M059J (cell line): ENCODE data around the gene MARK4. TPM values are rescaled to one million over a fixed set of nuclear protein-coding genes. Genes with fewer than 3 reads are reported as not detected.
"Not testable (repeated sequence)": the region's sequence is repeated elsewhere in the genome, so short reads cannot be mapped to it uniquely, and the experiment has no call there.

Source experiments
- DNase-seq: peaks from one replicate; pipeline ENCODE4 v3.0.0-alpha.2; 2012; ENCODE audit warnings: low read depth
- total RNA-seq: library from RNA; depleted of rRNA; stranded (reverse); fragments of >200 nt; shearing (Covaris generic); gene quantifications from 2 replicates; pipeline ENCODE4 v1.2.3, GENCODE V29; 2014

The MARK4 gene
- total RNA-seq, 1 experiment from 2014 or later: 11.0 TPM

- DNase-seq: no peak
Observed at GRCh38 chr19:45243144-45243732, 7.8 kb upstream of the MARK4 start.

GRCh38 chr19:45244133-45244794, 6.8 kb upstream of the MARK4 start:
- DNase-seq: no peak

GRCh38 chr19:45245334-45245787, 5.7 kb upstream of the MARK4 start, which contains the start of gene EXOC3L2:
Gene EXOC3L2 (minus strand): TSS chr19:45245407. CDS start chr19:45239045, 6,362 bp downstream.
- DNase-seq: no peak

GRCh38 chr19:45245826-45246225, 5.2 kb upstream of the MARK4 start:
- no peak for DNase-seq

- no peak for DNase-seq
Observed at GRCh38 chr19:45247136-45247535, 3.9 kb upstream of the MARK4 start.

- DNase-seq: no peak
Observed at GRCh38 chr19:45249261-45250033, 1.6 kb upstream of the MARK4 start.

- DNase-seq: no peak
Observed at GRCh38 chr19:45250216-45250831, 747 bp upstream of the MARK4 start.

GRCh38 chr19:45251452-45252354, 632 bp downstream of the MARK4 start:
- DNase-seq: no peak

- peak; percentile 57 for DNase-seq
Observed at GRCh38 chr19:45253396-45254027, 2.4 kb downstream of the MARK4 start.

GRCh38 chr19:45254044-45254531, 3.0 kb downstream of the MARK4 start:
- DNase-seq: no peak

GRCh38 chr19:45255611-45256157, 4.6 kb downstream of the MARK4 start:
- no peak for DNase-seq

- DNase-seq: no peak
Observed at GRCh38 chr19:45256836-45257235, 5.8 kb downstream of the MARK4 start.

GRCh38 chr19:45258862-45259261, 7.8 kb downstream of the MARK4 start:
- no peak for DNase-seq

- no peak for DNase-seq
Observed at GRCh38 chr19:45262570-45262969, 11.5 kb downstream of the MARK4 start.

- DNase-seq: no peak
Observed at GRCh38 chr19:45263013-45263412, 11.9 kb downstream of the MARK4 start.

GRCh38 chr19:45264781-45265317, 13.8 kb downstream of the MARK4 start:
- no peak for DNase-seq

GRCh38 chr19:45265375-45265774, 14.3 kb downstream of the MARK4 start:
- no peak for DNase-seq

- no peak for DNase-seq
Observed at GRCh38 chr19:45267296-45267695, 16.2 kb downstream of the MARK4 start.

- DNase-seq: not testable (repeated sequence)
Observed at GRCh38 chr19:45269939-45270338, 18.9 kb downstream of the MARK4 start.
